Vagina (tissue), 2 donors: ENCODE data around the gene CUTC. TPM values are rescaled to one million over a fixed set of nuclear protein-coding genes. Genes with fewer than 3 reads are reported as not detected.

Source experiments
- DNase-seq, 2 donors: peaks; one replicate each; pipeline ENCODE4 v3.0.0-alpha.2; 2017; ENCODE audit errors: extremely low spot score in 2 of 2
- H3K27ac ChIP-seq: fragments of 200-600 bp; sonication (generic); one replicate; pipeline ENCODE4 v1.5.1; 2019
- H3K27me3 ChIP-seq: fragments of 200-600 bp; sonication (generic); one replicate; pipeline ENCODE4 v1.5.1; 2019
- H3K36me3 ChIP-seq, 2 donors: fragments of 200-600 bp; sonication (generic); one replicate each; pipeline ENCODE4 v1.5.1; 2017 to 2019
- H3K4me1 ChIP-seq: fragments of 200-600 bp; sonication (generic); one replicate; pipeline ENCODE4 v1.5.1; 2019
- H3K4me3 ChIP-seq, 2 donors: fragments of 200-600 bp; sonication (generic); 1 replicate in 1 of 2; 2 replicates in 1 of 2; pipeline ENCODE4 v1.5.1; 2016 to 2019
- H3K9me3 ChIP-seq: fragments of 200-600 bp; sonication (generic); one replicate; pipeline ENCODE4 v1.5.1; 2019
- CTCF ChIP-seq, 3 experiments: fragments of 450-650 bp in 2 of 3; fragments of 200-600 bp in 1 of 3; sonication (generic) in 1 of 3; IDR thresholded peaks; one replicate each; pipeline ENCODE4 v1.5.1; 2017 to 2019; ENCODE audit warnings: antibody characterized with exemption in 3 of 3, mild to moderate bottlenecking in 2 of 3, moderate library complexity in 2 of 3
- POLR2A ChIP-seq, 2 donors: fragments of 450-650 bp; IDR thresholded peaks; one replicate each; pipeline ENCODE4 v1.6.1; 2017; ENCODE audit warnings: antibody characterized with exemption in 2 of 2, mild to moderate bottlenecking in 2 of 2, moderate library complexity in 2 of 2
- POLR2AphosphoS5 ChIP-seq, 2 donors: sonication (generic); formaldehyde crosslinking; IDR thresholded peaks; one replicate each; pipeline ENCODE4 v1.9.0; 2017; ENCODE audit warnings: antibody characterized with exemption in 2 of 2, mild to moderate bottlenecking in 2 of 2, low read depth in 1 of 2; ENCODE audit not compliant: insufficient read depth in 1 of 2
- intact Hi-C: fragments of 100-400 bp; cut with DNase I; formaldehyde crosslinking; loops from one replicate; pipeline ENCODE4 v1.15.1; 2023
- total RNA-seq: library from RNA; depleted of rRNA; stranded (reverse); fragments of >200 nt; gene quantifications from one replicate; pipeline ENCODE4 v1.2.3, GENCODE V29; 2016

CUTC gene
- total RNA-seq, result 18.2 TPM

- Histone ChIP-seq H3K36me3 (peaks cover 0 to 6% of the 10 kb centered on the region in 2 donors), H3K4me1 (peaks cover 32% of the 10 kb centered on the region), H3K27ac (peak within 1 kb of the TSS; percentile 95), H3K4me3 (peak within 1 kb of the TSS; percentile 71 to 95), H3K27me3 (no peaks in the 10 kb centered on the region), H3K9me3 (no peaks in the 10 kb centered on the region)
- intact Hi-C loops, result no loop called here
- TF ChIP-seq CTCF (IDR thresholded peaks at IDR 0.05) (no peak), POLR2AphosphoS5 (IDR thresholded peaks at IDR 0.05; ENCODE audit: insufficient read depth in 1 of 2, low read depth in 1 of 2) (peak; percentile 97), POLR2A (IDR thresholded peaks at IDR 0.05) (peak; percentile 4 to 86)
- peak; percentile 97 to 98 for DNase-seq
Measured at GRCh38 chr10:99732033-99732842, at the start of gene CUTC, which contains the start of gene COX15. Gene CUTC (plus strand): TSS chr10:99732234. CDS start chr10:99732349, 115 bp downstream. Gene COX15 (minus strand): TSS chr10:99732127. CDS start chr10:99732049, 78 bp downstream.

GRCh38 chr10:99682752-99683151, 49.3 kb upstream of the CUTC start:
- H3K4me3 ChIP-seq, result no peak overlapping the region
- TF ChIP-seq POLR2AphosphoS5 (IDR thresholded peaks at IDR 0.05; ENCODE audit: insufficient read depth in 1 of 2, low read depth in 1 of 2) (peak in 1 of 2 donors; percentile 24), POLR2A (IDR thresholded peaks at IDR 0.05) (no peak)
- no peak overlapping the region for H3K27ac ChIP-seq
- intact Hi-C loops, result no loop called here
- H3K9me3 ChIP-seq, result no peaks in the 10 kb centered on the region
- H3K27me3 ChIP-seq, result no peaks in the 10 kb centered on the region
- no peaks in the 10 kb centered on the region for H3K4me1 ChIP-seq
- no peak for DNase-seq
- peaks cover 0 to 17% of the 10 kb centered on the region in 2 donors for H3K36me3 ChIP-seq

- Histone ChIP-seq H3K9me3 (no peaks in the 10 kb centered on the region), H3K27ac (no peak overlapping the region), H3K4me1 (no peaks in the 10 kb centered on the region), H3K4me3 (no peak overlapping the region), H3K27me3 (no peaks in the 10 kb centered on the region), H3K36me3 (peaks cover 0 to 4% of the 10 kb centered on the region in 2 donors)
- no peak for TF ChIP-seq POLR2A (IDR thresholded peaks at IDR 0.05)
- TF ChIP-seq CTCF (IDR thresholded peaks at IDR 0.05), result no peak
- TF ChIP-seq POLR2AphosphoS5 (IDR thresholded peaks at IDR 0.05; ENCODE audit: insufficient read depth in 1 of 2, low read depth in 1 of 2), result peak in 1 of 2 donors; percentile 77
- no peak for DNase-seq
- intact Hi-C loops, result no loop called here
Measured at GRCh38 chr10:99685597-99685967, 46.5 kb upstream of the CUTC start.

GRCh38 chr10:99689461-99689860, 42.6 kb upstream of the CUTC start:
- no peak for DNase-seq
- H3K27me3 ChIP-seq, result no peaks in the 10 kb centered on the region
- no peak overlapping the region for H3K27ac ChIP-seq
- no peak overlapping the region for H3K4me3 ChIP-seq
- H3K4me1 ChIP-seq, result no peaks in the 10 kb centered on the region
- intact Hi-C loops, result no loop called here
- H3K9me3 ChIP-seq, result no peaks in the 10 kb centered on the region
- TF ChIP-seq CTCF (IDR thresholded peaks at IDR 0.05) (no peak), POLR2A (IDR thresholded peaks at IDR 0.05) (no peak), POLR2AphosphoS5 (IDR thresholded peaks at IDR 0.05; ENCODE audit: insufficient read depth in 1 of 2, low read depth in 1 of 2) (no peak)
- H3K36me3 ChIP-seq, result peaks cover 0 to 17% of the 10 kb centered on the region in 2 donors

- intact Hi-C loops, result no loop called here
- DNase-seq, result no peak
- Histone ChIP-seq H3K36me3 (peaks cover 0 to 51% of the 10 kb centered on the region in 2 donors), H3K9me3 (no peaks in the 10 kb centered on the region), H3K27ac (no peak overlapping the region), H3K4me1 (no peaks in the 10 kb centered on the region), H3K27me3 (no peaks in the 10 kb centered on the region), H3K4me3 (no peak overlapping the region)
- TF ChIP-seq POLR2A (IDR thresholded peaks at IDR 0.05) (no peak), POLR2AphosphoS5 (IDR thresholded peaks at IDR 0.05; ENCODE audit: insufficient read depth in 1 of 2, low read depth in 1 of 2) (no peak), CTCF (IDR thresholded peaks at IDR 0.05) (no peak)
Measured at GRCh38 chr10:99693933-99694583, 38.0 kb upstream of the CUTC start.
